Esophagus squamous epithelium (tissue), 5 donors: ENCODE measurements around the gene ANKRD52. TPM values are rescaled to one million over a fixed set of nuclear protein-coding genes. Genes with fewer than 3 reads are reported as not detected.

Source experiments
- DNase-seq: peaks from one replicate; lab custom pipeline; 2025; lab: John Stamatoyannopoulos, UW
- H3K27ac ChIP-seq, 4 donors: fragments of 200-600 bp; sonication (generic); one replicate each; pipeline ENCODE4 v1.5.1; 2016 to 2019; ENCODE audit warnings: mild to moderate bottlenecking in 1 of 4
- H3K27me3 ChIP-seq, 4 donors: fragments of 200-600 bp; sonication (generic); 1 replicate in 3 of 4; 2 replicates in 1 of 4; pipeline versions ENCODE4 v1.5.1 to v1.6.0; 2017 to 2021; ENCODE audit warnings: antibody characterized with exemption in 1 of 4
- H3K36me3 ChIP-seq, 3 donors: fragments of 200-600 bp; sonication (generic); one replicate each; pipeline ENCODE4 v1.5.1; 2016 to 2019
- H3K4me1 ChIP-seq, 3 donors: fragments of 200-600 bp; sonication (generic); one replicate each; pipeline ENCODE4 v1.5.1; 2017 to 2019
- H3K4me3 ChIP-seq, 4 donors: fragments of 200-600 bp; sonication (generic); 1 replicate in 3 of 4; 2 replicates in 1 of 4; pipeline ENCODE4 v1.5.1; 2016 to 2019; ENCODE audit warnings: mild to moderate bottlenecking in 2 of 4, moderate library complexity in 1 of 4
- H3K9me3 ChIP-seq, 3 donors: fragments of 200-600 bp; sonication (generic); one replicate each; pipeline ENCODE4 v1.5.1; 2016 to 2019
- CTCF ChIP-seq, 6 experiments: fragments of 450-650 bp in 4 of 6; fragments of 200-600 bp in 2 of 6; sonication (generic) in 2 of 6; IDR thresholded peaks; one replicate each; pipeline ENCODE4 v1.5.1; 2016 to 2019; ENCODE audit warnings: antibody characterized with exemption in 6 of 6, mild to moderate bottlenecking in 4 of 6, moderate library complexity in 4 of 6
- POLR2A ChIP-seq, 4 donors: fragments of 450-650 bp; IDR thresholded peaks; one replicate each; pipeline ENCODE4 v1.6.1; 2017; ENCODE audit warnings: antibody characterized with exemption in 4 of 4, mild to moderate bottlenecking in 4 of 4, moderate library complexity in 3 of 4
- WGBS, 2 donors: methylation state at CpG; one replicate each; pipeline ENCODE4 v1.1.5; 2018; 5-methylcytosine and 5-hydroxymethylcytosine counted together
- intact Hi-C: fragments of 100-400 bp; cut with DNase I; formaldehyde crosslinking; loops from one replicate; pipeline ENCODE4 v1.15.0; 2022
- total RNA-seq, 4 donors: library from RNA; depleted of rRNA; stranded (reverse); fragments of >200 nt; gene quantifications; one replicate each; pipeline ENCODE4 v1.1.0, GENCODE V29; 2016
- donor health status: DM: yes; HTN: yes; CAD: no.

The ANKRD52 gene
- total RNA-seq, 4 donors from 2014 or later: 9.2 to 15.8 (median 13.9) TPM

DNA sequence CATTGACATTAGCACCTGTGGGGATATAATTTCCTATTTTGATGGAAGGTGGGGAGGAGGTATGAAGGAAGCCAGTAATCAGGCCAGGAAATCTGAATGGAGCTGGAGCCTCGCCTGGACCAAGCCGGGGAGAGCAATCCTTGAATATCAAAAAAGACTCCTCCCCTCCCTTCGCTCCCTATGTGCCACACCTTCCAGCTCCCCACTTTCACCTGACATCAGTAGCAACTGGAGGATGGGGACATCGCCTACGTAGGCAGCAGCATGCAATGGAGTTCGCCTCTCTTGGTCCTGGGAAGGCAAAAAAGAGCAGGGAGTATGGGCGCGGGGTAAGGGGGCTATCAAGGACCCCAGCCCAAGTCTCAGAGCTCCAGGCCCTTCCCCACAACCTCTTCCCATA lies 1.1 kb downstream of the ANKRD52 start:
- no peak for DNase-seq
- 49 to 100% methylated on average over 1 to 6 of the region's 8 CpGs for WGBS, 2 donors
- no peaks in the 10 kb centered on the region for H3K9me3 ChIP-seq
- H3K4me1 ChIP-seq: peaks cover 15 to 38% (median 24%) of the 10 kb centered on the region in 3 donors
- TF ChIP-seq POLR2A (IDR thresholded peaks at IDR 0.05) (no peak), CTCF (IDR thresholded peaks at IDR 0.05) (no peak)
- H3K27me3 ChIP-seq: no peaks in the 10 kb centered on the region
- peak overlapping the region; percentile 89 to 96 (median 94) for H3K27ac ChIP-seq
- peak overlapping the region; percentile 74 to 90 (median 82) for H3K4me3 ChIP-seq
- intact Hi-C loops: no loop called here
- peaks cover 27 to 50% (median 39%) of the 10 kb centered on the region in 3 donors for H3K36me3 ChIP-seq

DNA sequence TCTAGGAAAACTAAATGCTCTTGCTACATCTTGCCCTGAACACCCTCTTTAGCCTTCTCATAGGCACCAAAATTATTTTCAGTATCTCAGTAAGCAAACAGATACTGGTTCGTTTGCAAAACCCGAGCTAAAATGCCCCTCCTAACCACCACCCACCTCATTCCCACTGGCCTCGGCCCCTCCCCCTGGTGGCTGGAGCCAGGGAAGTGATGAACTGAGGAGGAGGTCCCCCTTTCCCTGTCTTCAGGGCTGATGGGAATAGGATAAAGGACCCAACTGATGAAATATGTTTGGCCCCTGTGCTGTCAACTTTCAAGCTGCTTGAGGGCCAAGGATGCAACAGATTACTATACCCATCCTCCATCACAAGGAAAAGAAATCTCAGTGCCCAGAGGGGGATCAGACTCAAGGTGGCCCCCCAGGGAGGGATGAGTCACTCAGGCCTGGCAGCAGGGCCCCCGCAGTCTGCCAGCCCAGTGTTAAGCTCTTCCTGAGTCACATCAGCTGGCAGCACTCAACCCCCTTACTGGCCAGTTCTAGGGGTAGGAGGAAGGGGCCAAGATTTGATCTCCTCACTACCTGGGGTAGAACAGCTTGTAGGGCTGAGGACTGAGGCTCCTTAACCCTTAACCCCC lies 1.7 kb downstream of the ANKRD52 start:
- 28 to 54% methylated on average over 3 of the region's 4 CpGs for WGBS, 2 donors
- peak overlapping the region in 2 of 4 donors; percentile 93 to 96 for H3K27ac ChIP-seq
- TF ChIP-seq POLR2A (IDR thresholded peaks at IDR 0.05) (no peak), CTCF (IDR thresholded peaks at IDR 0.05) (no peak)
- DNase-seq: no peak
- peaks cover 15 to 32% (median 24%) of the 10 kb centered on the region in 3 donors for H3K4me1 ChIP-seq
- peaks cover 30 to 57% (median 43%) of the 10 kb centered on the region in 3 donors for H3K36me3 ChIP-seq
- no peaks in the 10 kb centered on the region for H3K27me3 ChIP-seq
- intact Hi-C loops: no loop called here
- no peaks in the 10 kb centered on the region for H3K9me3 ChIP-seq
- H3K4me3 ChIP-seq: peak overlapping the region in 2 of 4 donors; percentile 74 to 90

DNA sequence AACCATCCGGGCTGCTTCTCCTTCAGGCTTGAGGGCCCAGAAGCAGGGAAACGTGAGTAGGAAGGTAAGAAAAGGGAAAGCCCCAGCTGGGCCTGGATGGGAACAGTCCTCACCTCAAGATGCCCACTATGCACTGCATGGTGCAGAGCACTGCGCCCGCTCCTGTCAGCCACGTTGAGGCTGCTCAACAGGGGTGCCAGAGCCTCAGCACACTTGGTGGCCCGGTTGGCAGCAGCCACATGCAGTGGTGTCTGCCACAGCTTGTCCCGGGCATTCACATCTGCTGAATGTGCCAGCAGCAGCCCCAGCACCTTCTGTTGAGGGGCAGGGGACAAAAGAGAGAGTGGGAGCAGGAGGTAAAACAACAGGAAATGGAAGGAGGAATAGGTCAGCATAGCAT lies 2.5 kb downstream of the ANKRD52 start:
- intact Hi-C loops: no loop called here
- no peaks in the 10 kb centered on the region for H3K27me3 ChIP-seq
- peaks cover 30 to 64% (median 48%) of the 10 kb centered on the region in 3 donors for H3K36me3 ChIP-seq
- H3K4me1 ChIP-seq: peaks cover 15 to 31% (median 24%) of the 10 kb centered on the region in 3 donors
- no peak overlapping the region for H3K4me3 ChIP-seq
- no peak overlapping the region for H3K27ac ChIP-seq
- TF ChIP-seq CTCF (IDR thresholded peaks at IDR 0.05) (no peak), POLR2A (IDR thresholded peaks at IDR 0.05) (no peak)
- 62 to 75% methylated on average over 2 to 5 of the region's 7 CpGs for WGBS, 2 donors
- H3K9me3 ChIP-seq: no peaks in the 10 kb centered on the region
- DNase-seq: no peak

- no peak overlapping the region for H3K4me3 ChIP-seq
- no peak for DNase-seq
- no peak overlapping the region for H3K27ac ChIP-seq
- WGBS, 2 donors: 87 to 95% methylated on average over 3 to 10 of the region's 11 CpGs
- no peaks in the 10 kb centered on the region for H3K27me3 ChIP-seq
- TF ChIP-seq POLR2A (IDR thresholded peaks at IDR 0.05): no peak
- TF ChIP-seq CTCF (IDR thresholded peaks at IDR 0.05): no peak
- intact Hi-C loops: no loop called here
- peaks cover 38 to 90% (median 62%) of the 10 kb centered on the region in 3 donors for H3K36me3 ChIP-seq
- H3K9me3 ChIP-seq: no peaks in the 10 kb centered on the region
- H3K4me1 ChIP-seq: peaks cover 15 to 22% (median 16%) of the 10 kb centered on the region in 3 donors
Measured at GRCh38 chr12:56253091-56253490, 5.1 kb downstream of the ANKRD52 start.

DNA sequence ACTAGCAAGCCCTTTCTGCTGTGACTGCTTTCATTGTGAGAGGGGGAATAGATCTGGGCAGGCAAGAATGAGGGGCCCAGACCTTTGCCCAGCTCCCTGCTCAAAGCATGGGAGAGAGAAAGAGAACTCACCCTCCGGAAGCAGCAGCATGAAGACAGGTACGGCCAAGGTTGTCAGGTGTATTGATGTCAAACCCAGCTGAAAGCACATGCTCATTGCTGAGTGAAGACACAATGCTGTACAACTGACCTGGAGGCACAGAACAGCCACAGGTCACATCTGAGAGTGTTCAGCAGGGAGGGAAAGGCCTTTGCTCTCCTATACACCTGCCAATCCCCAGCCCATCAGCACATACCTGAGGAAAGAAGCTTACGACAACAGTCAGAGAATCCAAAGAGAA lies 5.5 kb downstream of the ANKRD52 start:
- Histone ChIP-seq H3K27ac (no peak overlapping the region), H3K9me3 (no peaks in the 10 kb centered on the region), H3K27me3 (no peaks in the 10 kb centered on the region), H3K4me1 (peaks cover 15 to 21% (median 16%) of the 10 kb centered on the region in 3 donors), H3K4me3 (no peak overlapping the region), H3K36me3 (peaks cover 40 to 95% (median 66%) of the 10 kb centered on the region in 3 donors)
- intact Hi-C loops: no loop called here
- TF ChIP-seq CTCF (IDR thresholded peaks at IDR 0.05): no peak
- no peak for TF ChIP-seq POLR2A (IDR thresholded peaks at IDR 0.05)
- DNase-seq: no peak
- WGBS, 2 donors: 75 to 100% methylated on average over 2 to 3 of the region's 3 CpGs
